Loucy (cell line): ENCODE data around the gene NRG3.

ENCODE experiments used
- EZH2phosphoT487 ChIP-seq: fragments of 200-600 bp; IDR thresholded peaks from 2 replicates; pipeline ENCODE4 v1.6.1; 2018; ENCODE audit warnings: antibody characterized with exemption, mild to moderate bottlenecking, moderate library complexity, borderline replicate concordance
- TF ChIP-seq, protein P1 (sequence below): fragments of 200-600 bp; sonication (generic); conservative IDR thresholded peaks from 2 replicates; pipeline ENCODE4 v1.5.1; 2014; ENCODE audit warnings: mild to moderate bottlenecking, antibody characterized with exemption, low read length

DNA sequence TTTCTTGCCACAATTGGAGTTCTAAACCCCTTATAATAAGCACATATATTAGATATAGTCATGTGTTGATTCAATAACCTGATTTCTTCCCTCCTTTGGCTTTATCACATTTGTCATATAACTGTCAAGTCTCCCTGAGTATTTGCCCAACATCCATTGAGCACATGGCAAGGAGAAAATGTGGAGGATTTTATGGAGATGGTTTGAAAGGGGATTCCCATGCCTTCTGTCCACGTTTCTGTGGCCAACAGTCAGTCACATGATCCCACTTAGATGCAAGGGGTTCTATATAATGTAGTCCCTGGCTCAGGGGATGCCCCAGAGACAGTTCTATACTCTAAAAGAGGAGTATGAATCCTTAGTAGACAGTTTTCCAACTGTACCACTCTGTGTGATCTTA is 577.7 kb downstream of the NRG3 start:
- TF ChIP-seq, protein P1, sequence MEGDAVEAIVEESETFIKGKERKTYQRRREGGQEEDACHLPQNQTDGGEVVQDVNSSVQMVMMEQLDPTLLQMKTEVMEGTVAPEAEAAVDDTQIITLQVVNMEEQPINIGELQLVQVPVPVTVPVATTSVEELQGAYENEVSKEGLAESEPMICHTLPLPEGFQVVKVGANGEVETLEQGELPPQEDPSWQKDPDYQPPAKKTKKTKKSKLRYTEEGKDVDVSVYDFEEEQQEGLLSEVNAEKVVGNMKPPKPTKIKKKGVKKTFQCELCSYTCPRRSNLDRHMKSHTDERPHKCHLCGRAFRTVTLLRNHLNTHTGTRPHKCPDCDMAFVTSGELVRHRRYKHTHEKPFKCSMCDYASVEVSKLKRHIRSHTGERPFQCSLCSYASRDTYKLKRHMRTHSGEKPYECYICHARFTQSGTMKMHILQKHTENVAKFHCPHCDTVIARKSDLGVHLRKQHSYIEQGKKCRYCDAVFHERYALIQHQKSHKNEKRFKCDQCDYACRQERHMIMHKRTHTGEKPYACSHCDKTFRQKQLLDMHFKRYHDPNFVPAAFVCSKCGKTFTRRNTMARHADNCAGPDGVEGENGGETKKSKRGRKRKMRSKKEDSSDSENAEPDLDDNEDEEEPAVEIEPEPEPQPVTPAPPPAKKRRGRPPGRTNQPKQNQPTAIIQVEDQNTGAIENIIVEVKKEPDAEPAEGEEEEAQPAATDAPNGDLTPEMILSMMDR, result no peak
- TF ChIP-seq EZH2phosphoT487, result no peak
